HCT116 (cell line): Measurements from ENCODE around the gene CIBAR2.

Experiments
- CBX3 ChIP-seq: IDR thresholded peaks from 2 replicates; pipeline ENCODE4 v1.6.1; 2012; ENCODE audit warnings: low read depth
- CTCF ChIP-seq, 3 experiments: fragments of 200-600 bp in 1 of 3; sonication (generic) in 1 of 3; IDR thresholded peaks in 2 of 3; conservative IDR thresholded peaks in 1 of 3; 2 replicates each; pipeline ENCODE4 v1.5.1; 2012 to 2017; ENCODE audit warnings: low read depth in 2 of 3, low read length in 2 of 3, antibody characterized with exemption in 1 of 3, borderline replicate concordance in 1 of 3, control low read depth in 1 of 3, mild to moderate bottlenecking in 1 of 3, mixed read lengths in 1 of 3, mixed run types in 1 of 3, moderate library complexity in 1 of 3; ENCODE audit not compliant: insufficient read depth in 1 of 3
- ELF1 ChIP-seq: IDR thresholded peaks from 2 replicates; pipeline ENCODE4 v1.6.1; 2012; ENCODE audit warnings: low read depth, borderline replicate concordance
- FOSL1 ChIP-seq: IDR thresholded peaks from 2 replicates; pipeline ENCODE4 v1.6.1; 2012; ENCODE audit warnings: low read depth
- POLR2A ChIP-seq: IDR thresholded peaks from 2 replicates; pipeline ENCODE4 v1.7.0; 2011; ENCODE audit warnings: borderline replicate concordance; ENCODE audit not compliant: insufficient read depth, insufficient read length; ENCODE audit errors: extremely low read depth
- REST ChIP-seq: IDR thresholded peaks from 2 replicates; pipeline ENCODE4 v1.6.1; 2012; ENCODE audit warnings: low read depth
- SIN3A ChIP-seq: IDR thresholded peaks from 2 replicates; pipeline ENCODE4 v1.6.1; 2012; ENCODE audit warnings: low read depth
- SP1 ChIP-seq: IDR thresholded peaks from 2 replicates; pipeline ENCODE4 v1.6.1; 2012; ENCODE audit warnings: low read depth

GRCh38 chr16:85156869-85157268 lies 44.6 kb upstream of the CIBAR2 start:
- TF ChIP-seq CTCF (IDR thresholded peaks at IDR 0.05 in 2 of 3, conservative IDR thresholded peaks at IDR 0.05 in 1 of 3; ENCODE audit: borderline replicate concordance in 1 of 3, insufficient read depth in 1 of 3, low read depth in 2 of 3, low read length in 2 of 3) (no peak), SIN3A (no peak), FOSL1 (no peak), SP1 (no peak), ELF1 (no peak), CBX3 (no peak), POLR2A (no peak), REST (no peak)
